HG02938 (cell line): ENCODE results near the gene C1QTNF2.

Source experiments
- ATAC-seq: cut with Tn5 transposase; IDR thresholded peaks from one replicate; pipeline ENCODE4 v1.9.1; 2021; ENCODE audit warnings: mild to moderate bottlenecking, moderate library complexity; ENCODE audit not compliant: unreplicated experiment

The C1QTNF2 gene, protein sequence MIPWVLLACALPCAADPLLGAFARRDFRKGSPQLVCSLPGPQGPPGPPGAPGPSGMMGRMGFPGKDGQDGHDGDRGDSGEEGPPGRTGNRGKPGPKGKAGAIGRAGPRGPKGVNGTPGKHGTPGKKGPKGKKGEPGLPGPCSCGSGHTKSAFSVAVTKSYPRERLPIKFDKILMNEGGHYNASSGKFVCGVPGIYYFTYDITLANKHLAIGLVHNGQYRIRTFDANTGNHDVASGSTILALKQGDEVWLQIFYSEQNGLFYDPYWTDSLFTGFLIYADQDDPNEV

DNA sequence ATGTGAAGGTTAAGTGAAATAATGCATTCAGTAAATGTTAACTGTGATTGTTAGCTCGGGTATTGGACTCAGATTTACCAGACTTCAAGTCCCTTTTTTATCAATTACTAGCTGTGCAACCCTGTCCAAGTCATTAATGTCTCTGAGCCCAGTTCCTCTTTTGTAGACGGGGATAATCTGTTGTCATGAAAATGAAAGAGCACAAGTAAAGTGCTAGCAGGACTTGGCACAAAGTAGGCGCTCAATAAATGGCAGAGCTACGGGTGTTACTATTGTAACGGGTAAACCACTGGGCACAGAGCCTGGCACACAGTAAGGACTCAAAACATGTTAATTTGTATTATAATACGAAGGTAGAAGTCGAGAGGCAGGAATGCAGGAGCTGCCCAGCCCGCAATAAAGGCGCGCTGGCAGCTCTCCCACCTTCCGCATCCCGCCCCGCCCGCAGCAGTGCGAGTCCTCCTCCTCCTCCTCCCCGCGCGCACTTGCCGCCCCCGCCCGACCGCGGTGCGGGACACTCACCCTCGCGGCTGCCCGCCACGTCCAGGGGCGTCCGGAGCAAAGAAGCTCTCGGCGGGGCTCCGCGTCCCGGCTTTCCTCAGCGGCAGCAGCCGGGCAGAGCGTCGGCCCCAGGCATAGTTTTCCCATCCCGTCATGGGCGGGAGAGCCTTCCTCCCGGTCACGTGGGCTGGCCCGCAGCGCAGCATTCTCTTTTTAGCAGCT, at the start of gene C1QTNF2:
TSS of gene C1QTNF2 (minus strand) at position 637 of the 723 bp plus-strand sequence. CDS start 15,615 bp downstream, outside the sequence.
- no peak for ATAC-seq

DNA sequence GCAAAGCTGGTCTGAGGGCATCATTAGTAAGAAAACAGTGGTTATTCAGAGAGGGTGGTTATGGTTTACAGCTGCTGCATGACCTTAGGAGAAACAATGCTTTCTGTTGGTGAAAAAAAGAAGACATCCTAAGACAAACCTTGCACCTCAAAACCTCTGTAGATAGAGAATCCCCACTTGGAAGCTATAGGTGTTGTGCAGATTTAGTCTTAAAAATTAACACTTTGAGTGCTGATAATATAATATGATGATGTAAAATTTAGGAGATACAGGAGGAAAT, 49.8 kb upstream of the C1QTNF2 start:
- no peak for ATAC-seq

DNA sequence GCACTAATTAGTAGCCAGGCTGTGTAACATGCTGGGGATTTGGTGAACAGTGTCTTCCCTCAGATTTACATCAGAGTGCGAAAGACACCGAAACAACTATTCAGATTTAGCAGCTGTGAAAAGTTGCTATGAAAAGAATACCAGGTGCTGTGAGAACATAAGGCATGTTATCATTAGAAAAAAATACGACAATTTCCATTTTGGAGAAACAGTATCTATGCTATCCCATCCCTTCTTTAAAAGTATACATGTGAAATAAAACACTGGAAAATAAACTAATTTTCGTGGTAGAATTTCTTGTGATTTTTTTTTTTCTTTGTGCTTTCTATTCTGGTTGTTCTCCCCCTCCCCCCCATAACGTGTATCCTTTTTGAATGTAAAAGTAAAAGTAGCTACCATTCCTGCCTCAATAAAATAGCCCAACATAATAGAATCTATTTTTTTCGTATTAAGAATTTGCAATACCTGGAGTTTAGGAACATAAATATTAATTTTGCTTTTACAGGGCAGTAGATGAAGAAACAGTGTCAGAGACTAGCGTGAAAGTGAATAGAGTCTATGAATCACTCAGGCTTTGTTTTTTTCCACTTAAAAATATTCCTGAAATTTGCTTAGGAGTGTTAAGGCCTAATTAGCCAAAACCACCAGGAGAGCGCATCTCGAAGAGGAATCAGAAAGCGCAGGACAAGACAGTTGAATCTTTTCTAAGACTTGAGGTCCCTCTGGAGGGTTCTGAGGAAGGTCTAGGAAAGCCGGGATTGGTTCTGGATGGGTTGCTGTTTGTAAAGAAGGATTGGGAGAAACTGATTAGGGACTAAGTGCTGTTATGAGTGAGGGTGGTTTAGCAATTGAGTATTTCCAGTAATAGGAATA, 49.3 kb upstream of the C1QTNF2 start:
- no peak for ATAC-seq

GRCh38 chr5:160418561-160419457, 48.4 kb upstream of the C1QTNF2 start, which contains the start of gene SLU7:
Gene SLU7, minus strand, starts transcription at chr5:160419081. Its CDS starts 3,787 bp downstream, at chr5:160415294.
- peak; percentile 66 for ATAC-seq

DNA sequence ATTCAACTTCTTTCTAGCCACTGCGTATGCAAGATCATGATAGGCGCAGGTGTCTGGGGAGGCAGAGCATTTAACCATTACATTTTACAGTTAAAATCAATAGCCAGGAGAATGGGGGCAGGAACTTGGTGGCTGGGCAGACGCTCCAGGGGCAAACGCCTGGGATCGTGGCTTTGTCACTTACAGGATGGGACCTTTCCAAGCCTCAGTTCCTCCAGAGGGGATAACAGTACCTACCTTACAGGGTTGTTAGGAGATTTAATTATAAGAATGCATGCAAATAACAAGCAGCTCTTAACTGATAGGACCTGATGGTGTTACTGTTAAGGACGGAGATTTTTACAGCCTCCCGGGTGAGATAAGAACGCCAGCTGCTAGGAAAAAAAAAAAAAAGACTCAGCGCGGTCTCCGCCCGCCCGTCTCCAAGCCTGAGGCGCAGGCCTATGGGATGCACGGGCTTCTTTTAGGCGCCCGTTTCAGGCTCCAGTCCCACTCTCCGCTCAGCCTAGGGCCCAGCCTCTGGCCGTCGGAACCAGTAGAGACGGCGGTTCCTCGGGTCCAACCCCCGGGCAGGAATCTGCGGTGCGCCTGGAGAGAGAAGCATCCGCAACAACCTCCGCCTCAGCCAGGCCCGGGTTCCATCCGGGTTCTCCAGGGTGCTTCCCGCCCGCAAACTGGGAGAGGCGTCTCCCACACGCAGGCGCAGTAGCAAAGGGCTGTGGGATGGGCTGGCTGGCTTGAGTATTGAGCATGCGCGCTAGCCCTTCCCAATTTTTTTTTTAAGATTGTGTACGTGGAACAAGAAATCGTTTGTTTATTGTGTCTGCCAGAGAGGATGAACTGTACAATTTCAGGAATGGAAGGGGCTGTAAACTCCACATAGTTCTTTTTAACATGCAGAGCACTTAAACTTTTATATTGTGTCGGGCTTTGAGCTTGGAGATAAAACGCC, 29.3 kb upstream of the C1QTNF2 start, which contains the start of gene FAM200C:
TSS of gene FAM200C (minus strand) at position 653 of the 952 bp plus-strand sequence. CDS start 4,564 bp downstream, outside the sequence.
- peak; percentile 74 for ATAC-seq

DNA sequence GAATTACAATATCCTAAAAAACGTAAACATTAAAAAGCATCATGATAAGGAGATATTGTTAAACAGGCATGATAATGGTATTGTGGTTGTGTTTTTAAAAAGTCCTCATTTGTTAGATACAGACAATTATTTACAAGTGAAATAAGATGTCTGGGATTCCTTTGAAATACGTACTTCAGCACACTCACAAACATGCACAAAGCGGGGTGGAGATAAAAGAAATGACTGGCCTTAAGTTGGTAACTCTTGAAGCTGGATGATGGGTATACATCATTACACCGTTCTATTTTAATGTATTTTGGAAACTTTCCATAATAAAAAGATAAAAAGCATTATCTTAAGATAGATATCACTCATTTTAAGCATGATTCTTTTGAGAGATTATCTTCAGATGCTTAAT, 28.4 kb upstream of the C1QTNF2 start:
- ATAC-seq: no peak

DNA sequence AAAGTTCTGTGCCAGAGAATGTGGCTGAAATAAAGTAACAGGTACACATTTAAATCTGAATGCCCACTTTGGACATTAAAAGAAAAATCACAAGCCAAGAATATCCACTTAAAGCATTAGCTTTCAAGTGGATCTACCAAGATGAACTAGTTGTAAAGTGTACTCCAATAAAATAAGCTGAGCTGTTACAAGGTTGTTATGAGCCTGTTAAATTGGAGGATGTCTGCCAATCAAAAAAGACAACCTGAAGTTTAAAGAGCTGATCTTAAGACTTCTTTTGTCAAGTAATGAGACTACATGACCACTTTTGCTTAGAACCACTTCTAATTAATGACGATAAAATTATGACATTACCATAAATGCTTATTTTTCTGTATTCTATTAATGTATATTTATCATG, 27.1 kb upstream of the C1QTNF2 start:
- ATAC-seq: no peak

- no peak for ATAC-seq
Measured at GRCh38 chr5:160395111-160395510, 24.7 kb upstream of the C1QTNF2 start.

DNA sequence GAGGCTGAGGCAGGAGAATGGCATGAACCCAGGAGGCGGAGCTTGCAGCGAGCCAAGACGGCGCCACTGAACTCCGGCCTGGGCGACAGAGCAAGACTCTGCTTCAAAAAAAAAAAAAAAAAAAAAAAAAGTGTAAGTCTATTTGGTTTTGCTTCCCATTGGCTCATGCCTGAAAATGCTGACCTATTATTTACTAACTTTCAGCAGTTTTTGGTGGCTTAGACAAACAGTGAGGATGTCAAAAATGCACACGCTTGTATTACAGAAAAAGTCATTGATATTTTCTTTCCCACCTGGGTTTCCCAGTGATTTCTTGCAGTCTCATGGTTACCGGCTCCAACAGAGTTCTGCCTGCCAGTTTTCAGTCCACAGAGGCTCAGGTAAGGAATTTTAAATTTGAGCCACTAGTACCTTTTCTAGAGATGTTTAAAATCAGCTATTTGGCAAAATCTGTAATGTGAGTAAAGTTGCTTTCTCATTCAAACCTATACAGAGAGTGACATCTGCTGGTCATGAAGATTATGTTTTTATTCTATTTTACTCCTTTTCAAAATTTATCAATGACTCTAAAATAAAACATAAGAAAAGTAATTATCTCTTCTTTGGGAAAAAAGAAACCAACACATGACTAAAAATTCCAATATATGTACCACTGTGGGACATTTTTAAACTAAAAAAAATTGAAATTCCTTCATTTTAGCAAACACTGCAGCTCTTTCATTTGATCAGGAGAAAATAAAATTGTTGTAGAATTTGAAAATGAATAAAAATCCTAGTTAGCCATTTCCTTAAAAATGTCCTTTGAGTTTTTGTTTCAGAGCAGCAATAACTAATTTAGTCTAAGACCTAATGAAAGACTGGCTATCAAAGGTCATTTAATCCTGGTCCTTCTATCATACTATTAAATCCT, 20.6 kb upstream of the C1QTNF2 start:
- ATAC-seq: no peak

DNA sequence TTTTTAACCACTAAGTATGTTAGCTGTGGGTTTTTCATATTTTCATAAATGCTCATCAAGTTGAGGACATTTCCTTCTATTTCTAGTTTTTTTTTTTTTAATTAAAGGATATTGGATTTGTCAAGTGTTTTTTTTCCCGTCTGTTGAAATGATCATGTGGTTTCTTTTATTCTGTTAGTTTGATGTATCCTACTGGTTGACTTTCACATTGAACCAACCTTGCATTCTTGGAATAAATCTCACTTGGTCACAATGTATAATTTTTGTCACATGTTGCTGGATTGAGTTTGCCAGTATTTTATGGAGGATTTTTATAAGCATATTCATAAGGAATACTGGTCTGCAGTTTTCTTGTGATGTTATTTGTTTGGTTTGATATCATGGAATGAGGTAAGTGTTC, 17.0 kb upstream of the C1QTNF2 start:
- ATAC-seq: no peak

DNA sequence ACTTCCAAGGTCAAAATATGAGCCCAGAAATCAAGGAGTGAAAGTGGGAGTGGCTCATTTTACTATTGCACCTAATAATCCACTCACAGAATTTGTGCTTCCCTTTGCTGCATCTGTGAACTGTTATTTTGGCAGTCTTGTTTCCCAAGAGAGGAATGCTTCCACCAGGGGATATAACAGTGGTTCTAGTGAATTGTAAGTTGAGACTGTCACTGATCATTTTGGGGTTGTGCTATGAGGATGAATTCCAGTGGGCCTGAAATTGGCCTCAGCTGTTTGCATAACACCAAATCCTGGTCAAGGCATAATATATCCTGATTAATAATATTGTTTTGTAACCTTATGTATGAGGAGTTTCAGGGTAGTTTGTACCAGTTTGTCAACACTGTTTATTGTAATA, 15.1 kb upstream of the C1QTNF2 start:
- no peak for ATAC-seq

DNA sequence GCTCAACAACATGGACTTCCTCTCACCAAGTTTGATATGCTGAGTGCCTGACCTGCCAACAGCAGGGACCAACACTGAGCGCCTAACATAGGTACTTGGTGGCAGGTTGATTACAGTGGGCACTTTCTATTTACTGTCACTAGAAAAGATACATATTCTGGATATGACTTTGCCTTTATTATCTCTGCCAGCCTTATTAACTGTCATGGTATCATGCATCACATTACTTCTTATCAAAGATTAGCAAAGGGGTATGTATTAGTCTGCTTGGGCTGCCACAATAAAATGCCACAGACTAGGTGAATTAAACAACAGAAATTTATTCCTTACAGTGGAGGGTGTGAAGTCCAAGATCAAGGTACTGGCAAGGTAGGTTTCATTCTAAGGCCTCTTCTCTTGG, 14.3 kb upstream of the C1QTNF2 start:
- ATAC-seq: no peak

DNA sequence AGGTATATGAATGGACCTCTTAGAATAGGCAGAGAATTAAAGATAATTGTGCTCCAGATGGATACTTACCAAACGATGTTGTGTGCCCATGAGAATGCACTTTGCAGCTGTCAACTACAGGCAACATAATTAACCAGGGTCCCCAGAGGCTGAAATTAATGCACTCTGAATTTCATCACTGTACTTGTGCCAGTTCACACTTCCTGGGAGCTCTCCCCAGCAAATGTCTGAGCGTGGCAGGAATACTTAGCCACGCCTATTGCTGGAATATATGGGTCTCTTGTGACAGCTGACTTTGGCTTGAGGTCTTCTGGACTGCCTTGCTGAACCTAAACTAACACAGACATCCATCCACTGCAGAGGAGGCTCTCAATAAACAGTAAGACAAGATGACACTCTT, 11.9 kb upstream of the C1QTNF2 start:
- no peak for ATAC-seq

DNA sequence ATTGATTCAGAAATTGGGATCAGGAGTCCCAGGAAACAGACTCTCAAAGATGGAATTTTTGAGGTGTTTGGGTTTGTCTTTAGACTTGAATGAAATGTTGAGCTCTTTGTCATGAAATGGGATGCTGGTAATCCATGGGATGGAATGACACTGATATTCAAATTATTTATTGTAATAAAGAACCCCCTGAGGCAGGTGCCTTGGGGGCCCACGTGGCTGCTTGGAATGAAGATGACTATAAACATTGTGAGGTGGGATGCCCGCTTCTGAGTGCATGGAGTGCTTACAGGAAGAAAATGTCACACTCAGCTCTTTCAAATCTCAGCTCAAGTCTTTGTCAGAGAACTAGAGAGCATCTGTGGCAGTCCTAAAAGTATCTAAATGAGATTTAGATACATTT, 9.6 kb upstream of the C1QTNF2 start:
- ATAC-seq: no peak

DNA sequence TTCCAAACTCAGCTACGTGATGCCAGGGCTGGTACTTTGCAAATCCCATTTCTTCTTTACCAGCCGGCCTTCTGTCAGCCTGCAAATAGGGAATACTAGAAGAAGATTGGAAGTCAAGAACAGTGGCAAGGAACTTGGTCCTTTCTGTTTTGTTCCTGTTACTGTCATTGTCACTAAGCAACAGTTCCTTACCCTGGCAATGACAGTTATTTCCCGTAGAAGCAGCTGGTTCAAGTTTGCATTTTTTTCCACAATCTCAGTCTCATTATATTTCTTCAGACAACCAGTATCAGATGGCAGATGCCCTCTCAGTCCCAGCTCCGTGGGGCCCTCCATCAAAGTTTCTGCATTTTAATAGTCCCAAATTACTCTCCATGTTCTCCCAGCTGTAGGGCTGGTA, 9.1 kb upstream of the C1QTNF2 start:
- ATAC-seq: no peak

GRCh38 chr5:160378330-160378729, 7.9 kb upstream of the C1QTNF2 start:
- no peak for ATAC-seq

GRCh38 chr5:160377651-160378050, 7.2 kb upstream of the C1QTNF2 start:
- ATAC-seq: no peak

- no peak for ATAC-seq
Measured at GRCh38 chr5:160376416-160376815, 6.0 kb upstream of the C1QTNF2 start.
